Activated naive CD4-positive, alpha-beta T cell (primary cell): Measurements from ENCODE around the gene HTR3C.
"Not testable (repeated sequence)": the region's sequence is repeated elsewhere in the genome, so short reads cannot be mapped to it uniquely, and the experiment has no call there.

Experiments used
- DNase-seq, 4 experiments: peaks; one replicate each; lab custom pipeline; 2025; lab: John Stamatoyannopoulos, UW

The HTR3C gene, protein sequence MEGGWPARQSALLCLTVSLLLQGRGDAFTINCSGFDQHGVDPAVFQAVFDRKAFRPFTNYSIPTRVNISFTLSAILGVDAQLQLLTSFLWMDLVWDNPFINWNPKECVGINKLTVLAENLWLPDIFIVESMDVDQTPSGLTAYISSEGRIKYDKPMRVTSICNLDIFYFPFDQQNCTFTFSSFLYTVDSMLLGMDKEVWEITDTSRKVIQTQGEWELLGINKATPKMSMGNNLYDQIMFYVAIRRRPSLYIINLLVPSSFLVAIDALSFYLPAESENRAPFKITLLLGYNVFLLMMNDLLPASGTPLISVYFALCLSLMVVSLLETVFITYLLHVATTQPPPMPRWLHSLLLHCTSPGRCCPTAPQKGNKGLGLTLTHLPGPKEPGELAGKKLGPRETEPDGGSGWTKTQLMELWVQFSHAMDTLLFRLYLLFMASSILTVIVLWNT

DNA sequence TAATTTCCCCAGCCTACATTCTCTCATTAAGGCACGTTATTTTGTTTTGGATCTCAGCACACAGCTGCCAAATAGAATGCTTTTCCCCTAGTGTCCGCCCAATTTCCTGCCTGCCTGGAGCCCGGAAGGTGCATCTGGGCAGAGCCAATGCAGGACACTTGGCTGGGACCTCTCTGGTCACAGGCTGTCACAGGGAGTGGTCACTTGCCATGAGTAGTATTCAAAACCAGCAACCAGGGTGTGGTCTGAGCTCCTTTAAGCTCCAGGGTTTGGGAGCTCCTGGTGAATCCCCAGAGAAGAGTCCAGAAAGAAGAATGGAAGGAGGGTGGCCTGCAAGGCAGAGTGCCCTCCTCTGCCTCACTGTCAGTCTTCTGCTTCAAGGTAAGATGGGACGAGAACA lies at the start of gene HTR3C:
TSS of gene HTR3C (plus strand) at position 281 of the 400 bp plus-strand sequence. CDS start at position 315, 34 bp downstream.
- DNase-seq: no peak

DNA sequence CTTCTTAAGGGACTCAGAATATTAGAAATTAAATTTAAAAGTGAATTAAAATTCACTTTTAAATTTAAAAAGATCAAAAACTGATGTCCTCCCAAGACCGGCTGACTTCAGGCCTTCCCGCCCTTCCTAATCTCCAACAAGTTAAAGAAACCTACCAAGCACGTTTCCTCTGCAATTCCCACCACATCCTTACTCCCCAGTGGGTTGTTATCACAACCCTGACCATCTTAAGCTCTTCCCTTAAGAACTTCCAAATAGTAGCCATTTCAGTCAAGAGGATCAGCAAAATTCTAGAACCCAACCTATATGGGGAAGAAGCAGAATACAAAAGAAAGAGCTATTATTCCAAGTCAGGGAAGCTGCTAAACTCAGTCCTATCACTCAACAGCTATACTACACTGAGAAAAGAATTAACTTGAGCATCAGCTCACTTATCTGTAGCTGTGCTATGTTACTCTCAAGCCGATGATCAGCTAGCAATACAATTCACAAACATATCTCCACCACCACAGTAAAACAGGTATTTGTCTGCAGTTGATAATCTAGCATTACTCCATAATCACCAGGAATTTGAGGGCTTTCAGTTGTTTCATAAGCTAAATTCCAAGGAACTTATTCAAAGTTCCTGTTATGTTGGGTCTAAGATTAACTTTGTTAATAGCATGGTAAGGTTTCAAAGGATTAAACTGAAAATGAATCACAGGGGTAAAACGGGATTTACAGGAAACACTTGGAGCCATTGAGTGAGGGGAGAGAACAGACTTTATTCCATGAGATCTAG lies 49.5 kb upstream of the HTR3C start:
- DNase-seq: no peak

DNA sequence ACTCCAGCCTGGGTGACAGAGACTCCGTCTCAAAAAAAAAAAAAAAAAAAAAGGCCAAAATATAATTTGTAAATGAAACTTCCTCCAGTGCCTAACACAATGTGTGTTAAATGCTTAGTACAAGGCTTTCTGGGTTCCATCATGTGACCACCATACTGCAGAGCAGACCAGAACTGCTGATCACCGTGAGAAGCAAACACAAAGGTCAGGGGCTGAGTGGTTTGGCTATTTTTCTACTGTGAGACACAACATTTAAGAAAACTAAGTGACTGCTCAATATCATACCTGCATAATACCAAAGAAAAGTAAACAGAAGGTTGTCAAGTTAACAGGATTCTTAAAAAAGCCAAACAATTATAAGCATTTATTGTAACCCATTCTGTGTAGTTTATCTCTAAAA lies 48.4 kb upstream of the HTR3C start:
- no peak for DNase-seq

DNA sequence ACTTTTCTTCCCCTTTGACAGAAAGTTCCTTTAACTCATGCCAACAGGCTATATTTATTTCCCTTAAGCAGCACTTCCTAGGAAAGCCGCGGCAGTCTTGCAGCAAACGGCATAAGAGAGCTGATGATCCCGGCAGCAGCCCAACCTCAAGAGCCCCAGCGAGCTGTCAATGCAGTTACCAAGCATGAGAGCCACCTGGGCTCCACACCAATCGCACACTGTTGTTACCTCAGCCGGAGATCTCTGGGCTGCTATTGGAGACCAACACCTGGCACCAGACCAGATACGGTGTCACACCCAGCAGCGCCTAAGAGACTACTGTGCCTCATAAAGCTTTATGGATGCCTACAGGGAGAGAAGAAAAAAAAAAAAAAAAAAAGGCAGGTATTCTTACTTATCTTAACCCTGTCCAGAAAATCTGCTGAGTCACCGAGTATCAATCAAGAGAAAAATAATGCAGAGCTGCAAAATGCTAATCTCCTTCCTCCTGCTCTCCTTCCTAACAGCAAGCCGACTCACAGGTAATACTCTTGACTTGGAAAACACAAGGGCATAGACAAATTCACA lies 46.8 kb upstream of the HTR3C start:
- DNase-seq: peak in 1 of 4 experiments; percentile 8

DNA sequence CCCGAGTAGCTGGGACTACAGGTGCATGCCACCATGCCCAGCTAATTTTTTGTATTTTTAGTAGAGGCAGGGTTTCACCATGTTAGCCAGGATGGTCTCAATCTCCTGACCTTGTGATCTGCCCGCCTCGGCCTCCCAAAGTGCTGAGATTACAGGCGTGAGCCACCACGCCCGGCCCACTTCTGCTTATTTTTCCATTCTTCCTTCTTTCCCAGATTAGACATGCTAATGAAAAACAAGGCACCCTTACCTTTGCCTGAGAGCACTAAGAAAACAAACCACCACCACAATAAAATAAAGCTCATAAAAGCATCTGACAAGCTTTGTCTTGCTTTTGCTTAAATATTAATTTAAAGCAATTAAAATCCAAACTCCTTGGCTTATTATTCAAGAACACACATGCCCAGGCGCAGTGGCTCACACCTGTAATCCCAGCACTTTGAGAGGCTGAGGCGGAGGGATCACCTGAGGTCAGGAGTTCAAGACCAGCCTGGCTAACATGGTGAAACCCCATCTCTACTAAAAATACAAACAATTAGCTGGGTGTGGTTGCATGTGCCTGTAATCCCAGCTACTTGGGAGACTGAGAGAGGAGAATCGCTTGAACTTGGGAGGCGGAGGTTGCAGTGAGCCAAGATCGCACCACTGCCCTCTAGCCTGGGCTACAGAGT lies 45.6 kb upstream of the HTR3C start:
- DNase-seq: not testable (repeated sequence)

DNA sequence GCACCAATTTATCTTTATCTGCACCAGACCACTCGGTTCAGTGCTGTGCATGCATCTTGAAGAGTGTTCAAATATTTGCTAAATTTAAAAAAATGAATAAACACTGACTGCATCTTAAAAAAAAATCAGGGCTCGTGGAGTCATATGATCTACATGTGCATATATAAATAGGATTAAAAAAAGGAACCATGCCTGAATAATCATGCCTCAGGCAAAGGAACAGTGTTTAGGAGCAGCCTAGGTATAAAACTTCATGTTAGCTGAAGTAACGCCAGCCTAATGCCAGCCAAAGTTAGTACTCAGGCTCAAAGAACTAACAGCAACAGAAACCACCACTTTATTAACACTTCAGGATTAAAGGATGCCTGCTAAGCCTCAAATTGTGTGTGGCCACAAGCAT lies 44.7 kb upstream of the HTR3C start:
- no peak for DNase-seq

DNA sequence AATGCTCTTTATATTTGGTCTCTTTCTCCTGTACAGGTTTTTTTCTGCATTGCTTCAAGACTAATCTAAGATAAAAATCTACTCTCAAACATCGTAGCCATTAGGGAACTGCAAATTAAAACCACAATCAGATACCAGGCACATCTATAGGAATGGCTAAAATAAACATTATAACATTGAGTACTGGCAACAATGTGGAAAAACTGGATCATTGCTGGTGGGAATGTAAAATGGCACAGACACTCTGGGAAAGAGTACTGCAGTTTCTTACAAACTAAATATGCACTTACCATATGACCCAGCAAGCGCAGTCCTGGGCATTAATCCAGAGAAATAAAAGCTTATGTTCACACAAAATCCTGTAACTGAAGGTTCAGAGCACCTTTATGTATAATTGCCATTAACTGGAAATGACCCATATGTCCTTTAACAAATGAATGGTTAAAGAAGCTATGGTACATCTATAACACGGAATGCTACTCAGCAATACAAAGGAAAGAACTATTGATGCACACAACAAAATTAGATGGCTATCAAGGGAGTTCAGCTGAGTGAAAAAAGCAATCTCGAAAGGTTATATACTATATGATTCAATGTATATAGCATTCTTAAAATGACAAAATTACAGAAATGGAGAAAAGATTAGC lies 41.5 kb upstream of the HTR3C start:
- DNase-seq: no peak

DNA sequence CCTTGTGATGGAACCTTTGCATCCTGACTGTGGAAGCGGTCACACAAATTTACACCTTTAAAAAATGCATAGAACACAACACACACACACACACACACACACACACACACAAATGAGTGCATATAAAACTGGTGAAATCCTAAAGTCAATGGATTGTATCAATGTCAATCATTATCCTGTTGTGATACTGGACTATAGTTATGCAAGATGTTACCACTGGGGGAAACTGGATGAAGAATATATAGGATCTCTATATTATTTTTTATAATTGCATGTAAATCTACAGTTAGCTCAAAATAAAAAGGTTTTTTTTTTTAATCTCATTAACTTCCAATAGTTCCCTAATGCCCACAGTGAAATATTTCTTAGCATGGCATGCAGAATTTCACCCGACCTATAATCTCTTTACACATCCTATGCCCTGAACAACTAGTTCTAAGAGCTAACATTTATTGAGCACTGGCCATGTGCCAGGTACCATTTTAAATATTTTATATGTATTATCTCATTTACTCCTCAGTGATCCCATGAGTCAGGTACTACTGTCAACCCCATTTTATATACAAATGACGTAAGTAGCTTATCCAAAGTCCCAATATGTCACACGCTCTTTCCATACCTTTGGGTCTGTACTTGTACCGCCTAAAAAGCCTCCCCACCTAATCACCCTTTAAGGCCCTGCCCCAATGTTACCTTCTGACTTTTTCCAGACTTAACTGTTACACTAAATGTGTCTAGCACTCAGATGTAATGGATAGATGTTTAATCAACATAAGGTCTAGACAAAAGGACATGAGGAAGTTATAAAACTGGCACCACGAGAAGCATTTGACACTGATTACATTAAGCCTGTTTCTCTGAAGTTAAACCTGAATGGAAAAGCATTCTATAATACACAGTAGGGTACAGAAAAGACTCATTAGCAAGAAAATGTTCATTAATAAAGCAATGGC lies 40.6 kb upstream of the HTR3C start:
- DNase-seq: no peak

DNA sequence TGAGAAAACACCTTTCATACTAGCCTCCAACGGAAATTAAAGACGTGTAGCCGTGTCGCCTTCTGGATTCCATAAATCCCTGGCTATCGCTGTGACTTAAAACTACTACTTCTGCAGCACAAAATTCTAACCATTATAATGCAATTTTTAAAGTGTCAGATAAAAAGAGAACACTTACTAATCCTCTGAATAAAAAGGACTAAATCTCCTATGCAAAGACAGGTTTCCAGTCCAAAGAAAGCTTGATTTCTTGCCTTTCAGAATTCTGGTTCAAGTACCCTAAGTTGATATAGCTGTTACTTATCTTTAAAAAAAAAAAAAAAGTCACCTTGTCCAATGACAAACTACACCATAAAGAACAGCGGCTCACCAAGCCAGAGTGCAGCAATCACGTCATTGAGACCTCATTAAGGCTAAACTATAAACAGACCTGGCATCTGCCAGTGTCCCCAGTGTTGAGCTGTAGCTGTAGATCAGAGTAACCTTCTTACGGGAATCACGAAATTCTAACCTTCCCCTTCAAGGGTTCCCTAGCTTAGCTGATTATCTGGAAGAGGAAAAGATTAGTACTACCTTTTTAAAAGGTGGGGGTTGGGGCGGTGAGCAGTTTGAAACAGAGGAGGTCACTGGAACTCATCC lies 37.3 kb upstream of the HTR3C start:
- no peak for DNase-seq

DNA sequence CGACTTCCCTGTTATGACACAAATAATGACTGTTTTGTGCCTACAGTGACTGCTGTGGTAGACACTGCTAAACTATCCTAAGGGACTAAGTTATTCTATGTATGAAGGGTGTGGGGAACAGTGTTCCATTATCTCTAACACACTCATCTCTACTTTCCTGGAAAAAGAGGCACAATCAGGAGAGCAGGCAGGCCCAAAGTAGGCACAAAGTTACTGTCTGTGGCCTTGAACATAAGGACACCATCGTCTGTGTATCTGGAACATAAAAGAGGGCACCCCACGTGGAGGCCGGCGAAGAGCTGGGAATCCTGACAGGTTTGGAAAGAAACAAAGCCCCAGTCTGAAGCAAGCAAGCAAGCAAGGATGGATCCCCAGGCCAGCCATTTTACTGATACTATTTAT lies 36.7 kb upstream of the HTR3C start:
- DNase-seq: no peak

DNA sequence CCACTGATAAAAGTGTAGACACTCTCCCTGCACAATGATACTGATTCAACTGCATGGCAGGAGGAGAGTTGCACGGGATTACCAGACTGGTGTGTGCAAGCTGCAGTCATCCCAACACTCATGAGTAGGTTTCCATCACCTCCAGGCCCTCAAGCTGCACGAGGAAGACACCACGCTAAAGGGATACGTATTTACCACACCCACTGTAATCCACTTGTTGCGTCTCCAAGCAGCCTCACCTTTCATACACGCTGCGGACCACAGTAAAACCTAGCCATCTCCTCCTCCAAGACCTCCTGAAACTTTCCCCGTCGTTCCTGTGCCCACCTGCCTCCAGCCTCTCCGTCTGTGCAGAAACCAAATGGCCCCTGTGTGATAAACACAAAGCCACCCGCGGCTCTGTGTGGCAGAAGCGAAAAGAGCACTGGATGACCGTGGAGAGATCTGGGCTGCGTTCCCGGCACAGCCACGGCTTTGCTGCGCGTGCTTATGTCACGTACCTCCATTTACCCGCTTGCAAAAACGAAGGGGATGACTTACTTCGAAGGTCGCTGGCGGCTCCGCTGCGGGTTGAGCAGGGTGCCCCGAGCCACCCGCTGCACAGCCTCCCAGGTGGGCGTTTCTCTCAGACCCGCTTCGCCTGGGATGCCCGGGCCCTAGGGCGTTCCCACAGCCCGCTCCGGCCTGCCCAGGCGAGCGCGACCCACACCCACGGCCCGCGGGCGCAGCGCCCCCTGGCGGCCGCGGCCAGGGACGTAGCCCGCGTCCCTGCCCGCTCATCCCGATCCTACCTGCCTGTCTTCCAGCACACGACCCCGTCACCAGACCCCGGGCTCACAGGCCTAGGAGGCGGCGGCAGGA lies 35.8 kb upstream of the HTR3C start:
- DNase-seq: peak in 2 of 4 experiments; percentile 21 to 25

DNA sequence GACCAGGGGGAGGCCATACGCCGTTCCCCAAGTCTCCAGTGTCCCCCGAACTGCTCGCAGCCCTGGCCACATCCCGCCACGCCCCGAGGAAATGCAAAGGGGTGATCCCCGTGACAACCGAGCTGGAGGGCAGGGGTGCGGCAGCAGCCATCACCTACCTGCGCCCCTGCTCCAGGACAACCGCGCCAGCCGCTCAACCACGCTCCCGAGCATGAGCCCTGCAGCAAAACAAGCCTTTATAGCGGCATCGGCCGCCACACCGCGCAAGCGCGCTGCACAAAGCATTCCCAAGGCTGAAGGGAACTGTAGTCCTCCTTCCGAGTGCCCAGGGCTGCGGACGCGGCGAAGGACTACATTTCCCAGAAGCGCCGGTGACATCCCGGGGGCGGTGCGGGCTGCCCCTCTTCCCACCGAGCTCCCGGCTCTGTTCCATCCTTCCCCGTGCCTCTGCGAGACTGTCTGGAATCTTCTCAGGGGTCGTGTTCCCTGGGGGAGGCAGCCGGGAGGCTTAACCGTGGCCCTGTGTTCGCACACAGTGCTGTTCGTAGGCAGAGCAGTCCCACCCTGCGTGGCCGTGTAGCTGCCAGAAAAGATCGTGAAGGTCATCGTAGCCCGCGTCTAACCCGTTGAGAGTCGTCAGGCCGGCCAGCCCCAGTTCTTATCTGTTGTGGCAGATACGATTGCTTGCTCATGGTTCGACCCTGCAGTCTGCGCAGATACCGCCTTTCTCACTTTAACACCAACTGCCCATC lies 35.0 kb upstream of the HTR3C start, which contains the start of gene ABCC5:
TSS of gene ABCC5 (minus strand) at position 213 of the 752 bp plus-strand sequence. CDS start 3,492 bp downstream, outside the sequence.
- DNase-seq: peak; percentile 36 to 69 (median 54)

DNA sequence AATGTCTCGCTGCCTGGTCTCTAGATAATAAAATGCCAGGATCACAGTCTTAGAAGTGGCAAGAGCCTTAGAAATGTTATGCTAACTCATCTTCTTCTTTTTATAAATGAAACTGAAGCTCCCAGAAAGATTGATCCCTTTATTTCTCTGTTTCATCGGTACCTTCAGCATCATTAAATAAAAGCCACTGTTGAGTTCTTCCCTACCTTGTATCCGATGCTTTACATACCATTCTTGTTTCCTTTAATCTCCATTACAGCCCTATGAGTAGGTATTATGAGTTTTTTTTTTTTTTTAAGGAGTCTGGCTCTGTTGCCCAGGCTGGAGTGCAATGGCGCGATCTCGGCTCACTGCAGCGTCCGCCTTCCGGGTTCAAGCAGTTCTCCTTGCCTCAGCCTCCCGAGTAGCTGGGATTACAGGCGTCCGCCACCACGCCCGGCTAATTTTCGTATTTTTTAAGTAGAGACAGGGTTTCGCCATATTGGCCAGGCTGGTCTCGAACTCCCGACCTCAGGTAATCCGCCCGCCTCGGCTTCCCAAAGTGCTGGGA lies 34.3 kb upstream of the HTR3C start:
- no peak for DNase-seq

DNA sequence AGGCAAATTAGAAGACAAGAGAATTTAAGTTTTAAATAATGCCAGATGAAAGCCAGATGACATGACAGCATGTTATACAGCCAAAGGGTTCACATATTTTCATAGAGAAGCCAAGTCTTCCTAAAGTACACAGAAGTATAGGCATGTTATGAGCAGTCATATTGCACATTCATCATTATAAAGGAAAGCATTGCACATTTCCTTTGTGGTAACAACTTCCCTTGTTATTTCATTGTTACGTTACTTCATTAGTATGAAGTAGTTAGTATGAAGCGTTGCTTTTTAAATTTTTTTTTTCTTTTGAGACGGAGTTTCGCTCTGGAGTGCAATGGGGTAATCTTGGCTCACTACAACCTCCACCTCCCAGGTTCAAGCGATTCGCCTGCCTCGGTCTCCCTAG lies 30.5 kb upstream of the HTR3C start:
- DNase-seq: no peak

DNA sequence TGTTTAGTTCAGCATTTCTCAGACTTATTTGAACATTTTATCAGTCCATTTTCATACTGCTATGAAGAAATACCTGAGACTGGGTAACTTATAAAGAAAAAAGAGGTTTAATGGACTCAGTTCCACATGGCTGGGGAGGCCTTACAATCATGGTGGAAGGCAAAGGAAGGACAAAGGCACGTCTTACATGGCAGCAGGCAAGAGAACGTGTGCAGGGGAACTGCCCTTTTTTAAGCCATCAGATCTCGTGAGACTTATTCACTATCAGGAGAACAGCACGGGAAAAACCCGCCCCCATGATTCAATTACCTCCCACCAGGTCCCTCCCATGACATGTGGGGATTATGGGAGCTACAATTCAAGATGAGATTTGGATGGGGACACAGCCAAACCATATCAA lies 27.6 kb upstream of the HTR3C start:
- DNase-seq: not testable (repeated sequence)

DNA sequence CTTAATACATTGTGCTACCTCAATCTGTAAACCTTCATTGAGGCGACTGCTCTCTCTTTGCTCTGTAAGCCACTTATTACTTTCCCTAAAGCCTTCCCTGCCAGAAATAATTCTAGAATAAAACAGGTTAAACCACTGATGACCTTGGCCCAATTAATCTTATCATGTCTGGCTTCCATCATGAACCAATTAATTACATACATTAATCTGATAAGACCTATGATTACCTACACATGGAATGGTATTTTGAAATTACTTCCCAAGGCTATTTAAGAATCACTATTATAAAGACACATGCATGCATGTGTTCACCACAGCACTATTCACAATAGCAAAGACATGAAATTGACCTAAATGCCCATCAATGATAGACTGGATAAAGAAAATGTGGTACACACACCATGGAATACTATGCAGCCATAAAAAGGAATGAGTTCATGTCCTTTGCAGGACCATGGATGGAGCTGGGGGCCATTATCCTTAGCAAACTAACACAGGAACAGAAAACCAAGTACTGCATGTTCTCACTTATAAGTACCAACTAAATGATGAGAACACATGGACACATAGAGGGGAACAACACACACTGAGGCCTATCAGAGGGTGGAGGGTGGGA lies 24.5 kb upstream of the HTR3C start:
- DNase-seq: not testable (repeated sequence)

DNA sequence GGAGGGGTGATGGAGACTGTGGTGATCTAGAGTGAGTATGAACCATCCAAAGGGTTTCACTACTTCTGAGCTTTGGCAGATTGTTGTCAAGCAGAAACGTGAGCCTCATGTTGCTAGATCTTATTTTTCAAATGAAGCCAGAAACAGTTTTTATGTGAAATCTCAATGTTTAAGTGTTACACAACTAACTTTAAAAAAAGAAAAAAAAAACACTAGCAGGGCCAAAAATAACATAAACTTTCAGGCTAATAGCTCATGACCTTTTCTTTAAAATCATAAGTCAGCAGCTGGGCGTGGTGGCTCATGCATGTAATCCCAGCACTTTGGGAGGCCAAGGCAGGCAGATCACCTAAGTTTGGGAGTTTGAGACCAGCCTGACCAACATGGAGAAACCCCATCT lies 23.4 kb upstream of the HTR3C start:
- no peak for DNase-seq
